Endothelial cell of umbilical vein (primary cell): Measurements from ENCODE around the gene COL26A1. TPM values are rescaled to one million over a fixed set of nuclear protein-coding genes. Genes with fewer than 3 reads are reported as not detected.

Source experiments
- BruUV-seq: library from RNA; stranded (reverse); fragments of 400-500 nt; replicated peaks from 2 replicates; lab custom pipeline; 2021; lab: Mats Ljungman, UMichigan
- CTCF ChIA-PET: fragments of 300-600, 350-600 bp; sonication (Branson Sonifier 250); formaldehyde crosslinking; loops from one replicate; lab custom pipeline; 2021; ENCODE audit warnings: antibody characterized with exemption, inconsistent platforms; lab: Charles Lee
- POLR2A ChIA-PET: fragments of 300-600, 350-600 bp; sonication (Branson Sonifier 250); formaldehyde crosslinking; loops from one replicate; lab custom pipeline; 2021; ENCODE audit warnings: antibody characterized with exemption, inconsistent platforms; lab: Charles Lee
- DNase-seq: peaks from one replicate; pipeline ENCODE4 v3.0.0-alpha.2; 2011; ENCODE audit warnings: low read depth, low spot score
- FAIRE-seq: peaks from 2 replicates; lab custom pipeline; 2011; peaks lifted over from hg19 to GRCh38; lab: Jason Lieb, UNC
- H2AFZ ChIP-seq: 2 replicates; pipeline ENCODE4 v1.6.0; 2012; ENCODE audit warnings: low read depth, low read length, control low read depth, inconsistent platforms
- H3K27ac ChIP-seq: 2 replicates; pipeline ENCODE4 v1.5.1; 2011; ENCODE audit warnings: low read depth, mild to moderate bottlenecking, control low read depth, low read length, moderate library complexity; ENCODE audit not compliant: insufficient read depth
- H3K27me3 ChIP-seq, 2 experiments: 2 replicates each; pipeline versions ENCODE4 v1.6.0 to v1.6.1; 2011; ENCODE audit warnings: low read length in 2 of 2, mixed read lengths in 1 of 2; ENCODE audit not compliant: control insufficient read depth in 2 of 2, insufficient read depth in 2 of 2
- H3K36me3 ChIP-seq, 2 experiments: 2 replicates in 1 of 2; 3 replicates in 1 of 2; pipeline ENCODE4 v1.5.1; 2011; ENCODE audit warnings: low read length in 2 of 2, mild to moderate bottlenecking in 1 of 2, moderate library complexity in 1 of 2; ENCODE audit not compliant: control insufficient read depth in 2 of 2, insufficient read depth in 2 of 2; ENCODE audit errors: extremely low read depth in 1 of 2
- H3K4me1 ChIP-seq: 3 replicates; pipeline ENCODE4 v1.5.1; 2011; ENCODE audit warnings: mild to moderate bottlenecking, low read length; ENCODE audit not compliant: control insufficient read depth, insufficient read depth; ENCODE audit errors: extremely low read depth
- H3K4me2 ChIP-seq: 2 replicates; pipeline ENCODE4 v1.6.1; 2011; ENCODE audit warnings: low read length, control low read depth, mixed read lengths; ENCODE audit not compliant: insufficient read depth
- H3K4me3 ChIP-seq, 3 experiments: fragments of 200-600 bp in 1 of 3; sonication (generic), shearing (Covaris generic) in 1 of 3; replicated peaks in 1 of 3; 2 replicates each; pipeline ENCODE4 v1.5.1; 2011 to 2016; ENCODE audit warnings: control low read depth in 3 of 3, low read length in 3 of 3, mild to moderate bottlenecking in 2 of 3, inconsistent platforms in 1 of 3, low read depth in 1 of 3, moderate library complexity in 1 of 3; ENCODE audit not compliant: insufficient read depth in 1 of 3
- H3K79me2 ChIP-seq: 2 replicates; pipeline ENCODE4 v1.6.0; 2012; ENCODE audit warnings: low read length, inconsistent platforms; ENCODE audit not compliant: control insufficient read depth, insufficient read depth
- H3K9ac ChIP-seq: replicated peaks from 2 replicates; pipeline ENCODE3; 2011; ENCODE audit warnings: low read length, control low read depth; ENCODE audit not compliant: insufficient read depth; ENCODE audit errors: extremely low read depth
- H3K9me1 ChIP-seq: replicated peaks from 3 replicates; pipeline ENCODE4 v1.6.0; 2011; ENCODE audit warnings: mild to moderate bottlenecking, low read length; ENCODE audit not compliant: control insufficient read depth, insufficient read depth; ENCODE audit errors: extremely low read depth
- H3K9me3 ChIP-seq: replicated peaks from 2 replicates; pipeline ENCODE4 v1.5.1; 2012; ENCODE audit warnings: low read length, inconsistent platforms; ENCODE audit not compliant: control insufficient read depth, insufficient read depth
- H4K20me1 ChIP-seq: replicated peaks from 2 replicates; pipeline ENCODE3; 2011; ENCODE audit warnings: mild to moderate bottlenecking, low read length; ENCODE audit not compliant: control insufficient read depth, insufficient read depth; ENCODE audit errors: extremely low read depth
- EZH2 ChIP-seq: IDR thresholded peaks from 2 replicates; pipeline ENCODE4 v1.6.1; 2012; ENCODE audit warnings: borderline replicate concordance, low read depth, mild to moderate bottlenecking, moderate library complexity, low read length, inconsistent platforms; ENCODE audit not compliant: severe bottlenecking
- FOS ChIP-seq: IDR thresholded peaks from 2 replicates; pipeline ENCODE4 v1.6.1; 2011; ENCODE audit warnings: mild to moderate bottlenecking, low read length, moderate library complexity, borderline replicate concordance; ENCODE audit not compliant: insufficient read depth
- GATA2 ChIP-seq: IDR thresholded peaks from 2 replicates; pipeline ENCODE4 v1.7.0; 2011; ENCODE audit warnings: low read depth, mild to moderate bottlenecking, moderate library complexity, mixed read lengths, low read length; ENCODE audit not compliant: insufficient read length, insufficient read depth
- JUN ChIP-seq: IDR thresholded peaks from 2 replicates; pipeline ENCODE4 v1.6.1; 2011; ENCODE audit warnings: borderline replicate concordance, low read depth; ENCODE audit not compliant: insufficient read length, insufficient read depth
- MYC ChIP-seq: IDR thresholded peaks from one replicate; pipeline ENCODE4 v1.6.1; 2011; ENCODE audit warnings: mild to moderate bottlenecking, low read depth, low read length
- POLR2A ChIP-seq: IDR thresholded peaks from 2 replicates; pipeline ENCODE4 v1.6.1; 2012; ENCODE audit warnings: low read depth, mild to moderate bottlenecking, control low read depth, low read length
- POLR2AphosphoS5 ChIP-seq: IDR thresholded peaks from 2 replicates; pipeline ENCODE4 v1.6.1; 2012; ENCODE audit warnings: low read depth, mild to moderate bottlenecking, control low read depth, low read length, moderate library complexity; ENCODE audit not compliant: insufficient read depth
- dilution Hi-C: fragments of 300-500 bp; cut with MboI; formaldehyde crosslinking; loops from one replicate; pipeline ENCODE4 v1.15.0; 2019; ENCODE audit warnings: low sequenced_read_pairs; ENCODE audit not compliant: extremely low pct_ligation_motif_present
- intact Hi-C: fragments of 100-400 bp; cut with micrococcal nuclease; formaldehyde crosslinking; loops from one replicate; pipeline ENCODE4 v1.10.0; 2022
- polyA plus RNA-seq, 4 experiments: library from polyadenylated mRNA; depleted of rRNA in 3 of 4; stranded (reverse) in 3 of 4; unstranded in 1 of 4; fragments of >200 nt; gene quantifications; 2 replicates each; pipeline versions ENCODE4 v1.2.1 to v1.2.3, GENCODE V29; 2011 to 2012; ENCODE audit warnings: missing spikeins in 1 of 4
- small RNA-seq: library from RNA; depleted of rRNA; stranded (forward); fragments of <200 nt; gene quantifications from one replicate; pipeline ENCODE3, GENCODE V24; 2012; ENCODE audit warnings: low replicate concordance, low read depth; ENCODE audit not compliant: insufficient read depth, insufficient read length
- total RNA-seq: library from RNA; stranded (reverse); gene quantifications from 2 replicates; pipeline ENCODE4 v1.2.3, GENCODE V29; 2021
- TF ChIP-seq, protein P1 (sequence below), 2 donors: IDR thresholded peaks; 1 replicate in 1 of 2; 2 replicates in 1 of 2; pipeline ENCODE4 v1.5.1; 2011; ENCODE audit warnings: low read length in 2 of 2, mild to moderate bottlenecking in 2 of 2, moderate library complexity in 2 of 2, control low read depth in 1 of 2, inconsistent platforms in 1 of 2, low read depth in 1 of 2; ENCODE audit not compliant: insufficient read depth in 1 of 2; ENCODE audit errors: extremely low read depth in 1 of 2
- TF ChIP-seq, protein P2 (sequence below): IDR thresholded peaks from 2 replicates; pipeline ENCODE4 v1.6.1; 2011; ENCODE audit not compliant: insufficient read depth, insufficient read length

The COL26A1 gene
- total and polyA plus RNA-seq, 2 donors (not counting 3 experiments of a cell fraction or from before 2014, with no cell fraction given), result not detected

DNA sequence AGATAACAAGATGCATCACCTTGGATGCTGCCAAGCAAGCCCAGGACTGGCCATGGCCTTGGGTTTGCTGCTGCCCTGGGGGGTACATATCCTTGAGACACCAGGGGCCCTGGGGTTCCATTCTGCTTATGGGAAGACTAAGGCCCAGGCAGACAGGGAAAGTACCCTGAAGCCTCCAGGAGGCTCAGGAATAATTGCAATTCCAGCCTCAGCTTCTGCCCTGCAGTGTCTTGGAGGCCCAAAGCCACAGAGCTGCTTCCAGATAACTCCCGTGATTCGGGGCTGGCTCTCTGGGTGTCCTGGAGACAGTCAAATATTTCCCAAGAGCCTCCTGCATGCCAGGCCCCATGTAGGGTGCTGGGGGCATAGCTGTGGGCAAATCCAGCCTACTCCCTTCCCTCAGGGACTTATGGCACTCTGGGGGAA lies 243.8 kb downstream of the COL26A1 start:
- Histone ChIP-seq H3K9me3 (no peaks in the 10 kb centered on the region), H3K9ac (no peak overlapping the region), H2AFZ (no peak overlapping the region), H3K36me3 (no peaks in the 10 kb centered on the region), H3K4me1 (no peaks in the 10 kb centered on the region), H4K20me1 (no peaks in the 10 kb centered on the region), H3K79me2 (no peaks in the 10 kb centered on the region), H3K4me3 (no peak overlapping the region), H3K27ac (no peak overlapping the region), H3K9me1 (no peaks in the 10 kb centered on the region), H3K27me3 (peaks cover 0 to 1% of the 10 kb centered on the region in 2 experiments), H3K4me2 (no peak overlapping the region)
- DNase-seq (no peak), FAIRE-seq (no peak)
- TF ChIP-seq POLR2AphosphoS5 (no peak), EZH2 (no peak), GATA2 (no peak), MYC (no peak), FOS (no peak), POLR2A (no peak), JUN (no peak)
- TF ChIP-seq, protein P1, sequence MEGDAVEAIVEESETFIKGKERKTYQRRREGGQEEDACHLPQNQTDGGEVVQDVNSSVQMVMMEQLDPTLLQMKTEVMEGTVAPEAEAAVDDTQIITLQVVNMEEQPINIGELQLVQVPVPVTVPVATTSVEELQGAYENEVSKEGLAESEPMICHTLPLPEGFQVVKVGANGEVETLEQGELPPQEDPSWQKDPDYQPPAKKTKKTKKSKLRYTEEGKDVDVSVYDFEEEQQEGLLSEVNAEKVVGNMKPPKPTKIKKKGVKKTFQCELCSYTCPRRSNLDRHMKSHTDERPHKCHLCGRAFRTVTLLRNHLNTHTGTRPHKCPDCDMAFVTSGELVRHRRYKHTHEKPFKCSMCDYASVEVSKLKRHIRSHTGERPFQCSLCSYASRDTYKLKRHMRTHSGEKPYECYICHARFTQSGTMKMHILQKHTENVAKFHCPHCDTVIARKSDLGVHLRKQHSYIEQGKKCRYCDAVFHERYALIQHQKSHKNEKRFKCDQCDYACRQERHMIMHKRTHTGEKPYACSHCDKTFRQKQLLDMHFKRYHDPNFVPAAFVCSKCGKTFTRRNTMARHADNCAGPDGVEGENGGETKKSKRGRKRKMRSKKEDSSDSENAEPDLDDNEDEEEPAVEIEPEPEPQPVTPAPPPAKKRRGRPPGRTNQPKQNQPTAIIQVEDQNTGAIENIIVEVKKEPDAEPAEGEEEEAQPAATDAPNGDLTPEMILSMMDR (IDR thresholded peaks at IDR 0.05; ENCODE audit: extremely low read depth in 1 of 2, insufficient read depth in 1 of 2, low read depth in 1 of 2, low read length in 2 of 2), result no peak
- TF ChIP-seq, protein P2, sequence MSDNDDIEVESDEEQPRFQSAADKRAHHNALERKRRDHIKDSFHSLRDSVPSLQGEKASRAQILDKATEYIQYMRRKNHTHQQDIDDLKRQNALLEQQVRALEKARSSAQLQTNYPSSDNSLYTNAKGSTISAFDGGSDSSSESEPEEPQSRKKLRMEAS, result no peak
- ChIA-PET POLR2A (no interaction called here), CTCF (interaction anchor here (1.3 kb wide), 1 partner anchor 208 kb away, joined by 4 read pairs; no protein-coding TSS in a partner anchor)
- intact Hi-C loops (no loop called here), dilution Hi-C loops (no loop called here)
- no TSS peak for BruUV-seq

Small RNAs within 50 kb of the gene (small RNA-seq; reads per million reads assigned to genes)
- gene AC004965.1, result not detected

Other genes starting within 250 kb of the COL26A1 start
- gene SERPINE1, start 235.8 kb upstream of the COL26A1 start, total RNA-seq, result 2,296 and 2,645 TPM in 2 replicates
- 4,637 and 5,683 TPM in 2 replicates for gene SERPINE1, start 235.8 kb upstream of the COL26A1 start, polyA plus RNA-seq
- 70.9 and 93.3 TPM in 2 replicates for gene AP1S1, start 208.4 kb upstream of the COL26A1 start, total RNA-seq
- 82.8 and 106 TPM in 2 replicates for gene AP1S1, start 208.4 kb upstream of the COL26A1 start, polyA plus RNA-seq
- gene VGF, start 197.3 kb upstream of the COL26A1 start, total RNA-seq, result not detected in 2 replicates
- gene VGF, start 197.3 kb upstream of the COL26A1 start, polyA plus RNA-seq, result 0.03 TPM in 1 of 2 replicates, not detected in the other
- not detected in 2 replicates for gene NAT16, start 182.6 kb upstream of the COL26A1 start, total RNA-seq
- not detected in 2 replicates for gene NAT16, start 182.6 kb upstream of the COL26A1 start, polyA plus RNA-seq
- gene MOGAT3, start 161.8 kb upstream of the COL26A1 start, total RNA-seq, result not detected in 2 replicates
- gene MOGAT3, start 161.8 kb upstream of the COL26A1 start, polyA plus RNA-seq, result not detected in 2 replicates
- 161 and 170 TPM in 2 replicates for gene PLOD3, start 145.3 kb upstream of the COL26A1 start, total RNA-seq
- gene PLOD3, start 145.3 kb upstream of the COL26A1 start, polyA plus RNA-seq, result 143 and 212 TPM in 2 replicates
- gene ZNHIT1, start 144.7 kb upstream of the COL26A1 start, total RNA-seq, result 89.9 and 90.5 TPM in 2 replicates
- gene ZNHIT1, start 144.7 kb upstream of the COL26A1 start, polyA plus RNA-seq, result 74.1 and 77.1 TPM in 2 replicates
- gene CLDN15, start 125.1 kb upstream of the COL26A1 start, total RNA-seq, result 9.3 and 11.3 TPM in 2 replicates
- gene CLDN15, start 125.1 kb upstream of the COL26A1 start, polyA plus RNA-seq, result 17.7 and 21.1 TPM in 2 replicates
- 132 and 187 TPM in 2 replicates for gene FIS1, start 117.8 kb upstream of the COL26A1 start, total RNA-seq
- gene FIS1, start 117.8 kb upstream of the COL26A1 start, polyA plus RNA-seq, result 330 and 346 TPM in 2 replicates
- gene IFT22, start 41.1 kb upstream of the COL26A1 start, total RNA-seq, result 26.1 and 28.7 TPM in 2 replicates
- 26.0 and 26.3 TPM in 2 replicates for gene IFT22, start 41.1 kb upstream of the COL26A1 start, polyA plus RNA-seq